Stimulated activated CD4-positive, alpha-beta T cell treated with anti-CD3 and anti-CD28 coated beads, TNF-alpha, amount 100 ng/mL, for 24 hours (primary cell): ENCODE data around the gene LPO.

Source experiments
- DNase-seq, 3 experiments: peaks; one replicate each; pipeline ENCODE4 v3.0.0-alpha.2; 2020; ENCODE audit warnings: low read depth in 3 of 3

LPO gene

GRCh38 chr17:58303971-58304749, 65.8 kb downstream of the LPO start:
- DNase-seq: peak in 1 of 3 experiments; percentile 63

GRCh38 chr17:58304750-58305486, 66.5 kb downstream of the LPO start:
- no peak for DNase-seq

- DNase-seq: no peak
Measured at GRCh38 chr17:58305626-58306025, 67.2 kb downstream of the LPO start.

GRCh38 chr17:58306131-58306951, 68.0 kb downstream of the LPO start:
- no peak for DNase-seq

GRCh38 chr17:58307468-58308172, 69.2 kb downstream of the LPO start:
- DNase-seq: no peak

GRCh38 chr17:58308173-58308984, 70.0 kb downstream of the LPO start:
- DNase-seq: no peak

GRCh38 chr17:58308985-58309917, 70.9 kb downstream of the LPO start:
- DNase-seq: no peak

GRCh38 chr17:58309918-58310259, 71.5 kb downstream of the LPO start:
- DNase-seq: no peak

GRCh38 chr17:58310511-58311428, 72.4 kb downstream of the LPO start:
- DNase-seq: no peak

- DNase-seq: no peak
Measured at GRCh38 chr17:58311429-58311894, 73.1 kb downstream of the LPO start.

- DNase-seq: no peak
Measured at GRCh38 chr17:58312021-58312630, 73.7 kb downstream of the LPO start.

GRCh38 chr17:58312829-58313228, 74.4 kb downstream of the LPO start:
- DNase-seq: no peak

- DNase-seq: no peak
Measured at GRCh38 chr17:58313815-58314705, 75.7 kb downstream of the LPO start.

GRCh38 chr17:58314706-58315015, 76.3 kb downstream of the LPO start:
- no peak for DNase-seq

- no peak for DNase-seq
Measured at GRCh38 chr17:58315281-58315711, 76.9 kb downstream of the LPO start.

- DNase-seq: no peak
Measured at GRCh38 chr17:58315750-58316149, 77.4 kb downstream of the LPO start.

- no peak for DNase-seq
Measured at GRCh38 chr17:58316260-58316960, 78.0 kb downstream of the LPO start.
